ENCODE results near the gene EID1.

DNA sequence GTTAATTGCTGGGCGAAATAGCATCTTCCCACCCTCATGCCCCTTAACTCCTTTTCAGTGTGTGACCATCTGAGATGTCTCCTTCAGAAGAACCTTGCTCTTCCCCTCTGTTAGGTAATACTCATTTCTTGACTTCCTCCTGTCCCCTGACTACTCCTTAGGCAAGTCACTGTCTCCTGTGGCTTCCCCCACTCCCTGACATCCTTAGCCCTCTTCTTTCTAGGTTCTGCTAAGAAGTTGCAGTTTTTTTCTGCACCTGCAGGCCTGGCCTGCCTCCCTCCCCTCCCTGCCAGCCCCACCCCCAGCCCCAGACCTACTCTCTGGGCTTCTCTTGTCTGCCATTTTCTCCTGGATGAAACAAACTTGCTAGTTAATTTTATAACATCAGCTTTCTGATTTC lies 15.2 kb upstream of the EID1 start:
- TF ChIP-seq, protein P1, sequence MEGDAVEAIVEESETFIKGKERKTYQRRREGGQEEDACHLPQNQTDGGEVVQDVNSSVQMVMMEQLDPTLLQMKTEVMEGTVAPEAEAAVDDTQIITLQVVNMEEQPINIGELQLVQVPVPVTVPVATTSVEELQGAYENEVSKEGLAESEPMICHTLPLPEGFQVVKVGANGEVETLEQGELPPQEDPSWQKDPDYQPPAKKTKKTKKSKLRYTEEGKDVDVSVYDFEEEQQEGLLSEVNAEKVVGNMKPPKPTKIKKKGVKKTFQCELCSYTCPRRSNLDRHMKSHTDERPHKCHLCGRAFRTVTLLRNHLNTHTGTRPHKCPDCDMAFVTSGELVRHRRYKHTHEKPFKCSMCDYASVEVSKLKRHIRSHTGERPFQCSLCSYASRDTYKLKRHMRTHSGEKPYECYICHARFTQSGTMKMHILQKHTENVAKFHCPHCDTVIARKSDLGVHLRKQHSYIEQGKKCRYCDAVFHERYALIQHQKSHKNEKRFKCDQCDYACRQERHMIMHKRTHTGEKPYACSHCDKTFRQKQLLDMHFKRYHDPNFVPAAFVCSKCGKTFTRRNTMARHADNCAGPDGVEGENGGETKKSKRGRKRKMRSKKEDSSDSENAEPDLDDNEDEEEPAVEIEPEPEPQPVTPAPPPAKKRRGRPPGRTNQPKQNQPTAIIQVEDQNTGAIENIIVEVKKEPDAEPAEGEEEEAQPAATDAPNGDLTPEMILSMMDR (IDR thresholded peaks at IDR 0.05; ENCODE audit: poor library complexity) = no peak
- TF ChIP-seq EZH2 (IDR thresholded peaks at IDR 0.05; ENCODE audit: borderline replicate concordance) (no peak), EZH2phosphoT487 (IDR thresholded peaks at IDR 0.05; ENCODE audit: low read depth, severe bottlenecking, unreplicated experiment) (no peak)
